ENCODE data around the gene OR2AP1.
A peak's percentile ranks its signal among the peaks of the same experiment; 100 is the strongest.
"Not testable (repeated sequence)": the region's sequence is repeated elsewhere in the genome, so short reads cannot be mapped to it uniquely, and the experiment has no call there.

The OR2AP1 gene

GRCh38 chr12:55572168-55572567 lies at the start of gene OR2AP1:
TSS of gene OR2AP1 (plus strand) at chr12:55572468. CDS start at chr12:55574415, 1,947 bp downstream.
- no peak for DNase-seq (ENCODE audit: low read depth)

- not testable (repeated sequence) for DNase-seq (ENCODE audit: low read depth)
These were observed 24.0 kb upstream of the OR2AP1 start for GRCh38 chr12:55548235-55548634.

DNA sequence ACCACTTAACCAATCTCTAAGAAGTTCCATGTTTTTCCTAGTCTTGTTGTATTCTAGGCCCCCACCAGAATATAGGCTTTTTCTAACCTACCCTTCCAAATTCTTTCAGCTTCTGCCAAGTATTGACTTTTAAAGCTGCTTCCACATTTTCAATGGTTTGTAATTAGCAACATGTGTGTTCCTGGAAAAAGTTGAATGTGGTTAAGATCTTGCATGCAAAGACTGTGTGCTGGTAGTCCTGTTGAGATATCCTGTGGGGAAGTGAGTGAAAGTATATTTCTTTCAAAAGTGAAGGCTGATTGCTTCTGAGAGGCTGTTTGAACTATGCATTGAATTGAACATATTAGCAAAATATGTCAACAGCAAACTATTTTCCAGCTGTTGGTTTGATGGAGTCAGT lies 23.5 kb upstream of the OR2AP1 start:
- DNase-seq (ENCODE audit: low read depth) = no peak

DNA sequence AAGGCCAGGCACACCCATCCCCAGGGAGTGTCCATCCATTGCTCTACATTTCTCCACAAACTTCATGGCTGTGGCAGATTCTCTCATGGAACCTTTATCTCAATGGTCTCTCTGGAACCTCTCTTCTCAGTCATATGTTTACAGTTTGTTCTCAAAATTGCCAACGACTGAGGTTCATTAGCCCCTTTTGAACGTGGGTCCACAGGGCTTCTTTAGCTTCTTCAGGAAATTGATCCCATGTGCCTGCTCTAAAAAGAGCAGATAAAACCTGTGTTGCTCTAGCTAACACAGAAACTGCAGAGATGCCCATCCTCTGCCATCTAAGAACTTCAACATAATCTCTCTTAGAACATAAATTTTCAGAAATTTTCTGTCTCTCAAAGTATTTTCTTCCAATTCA lies 23.0 kb upstream of the OR2AP1 start, which contains the start of gene OR6C4:
OR6C4 (plus strand) TSS at position 301 of the 400 bp plus-strand sequence. CDS start 1,625 bp downstream, outside the sequence.
- DNase-seq (ENCODE audit: low read depth) = no peak

- DNase-seq (ENCODE audit: low read depth) = no peak
These were observed 18.0 kb upstream of the OR2AP1 start for GRCh38 chr12:55554296-55554695.

DNA sequence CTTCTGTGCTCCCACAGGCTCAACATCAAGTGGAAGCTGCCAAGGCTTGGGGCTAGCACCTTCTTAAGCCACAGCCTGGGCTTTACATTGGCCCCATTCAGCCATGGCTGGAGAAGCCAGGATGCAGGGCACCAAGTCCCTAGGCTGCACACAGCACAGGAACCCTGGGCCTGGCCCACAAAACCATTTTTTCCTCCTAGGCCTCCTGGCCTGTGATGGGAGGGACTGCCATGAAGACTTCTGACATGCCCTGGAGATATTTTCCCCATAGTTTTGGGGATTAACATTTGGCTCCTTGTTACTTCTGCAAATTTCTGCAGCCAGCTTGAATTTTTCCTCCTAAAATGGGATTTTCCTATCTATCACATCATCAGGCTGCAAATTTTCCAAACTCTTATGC lies 2.2 kb upstream of the OR2AP1 start:
- DNase-seq (ENCODE audit: low read depth) = not testable (repeated sequence)

DNA sequence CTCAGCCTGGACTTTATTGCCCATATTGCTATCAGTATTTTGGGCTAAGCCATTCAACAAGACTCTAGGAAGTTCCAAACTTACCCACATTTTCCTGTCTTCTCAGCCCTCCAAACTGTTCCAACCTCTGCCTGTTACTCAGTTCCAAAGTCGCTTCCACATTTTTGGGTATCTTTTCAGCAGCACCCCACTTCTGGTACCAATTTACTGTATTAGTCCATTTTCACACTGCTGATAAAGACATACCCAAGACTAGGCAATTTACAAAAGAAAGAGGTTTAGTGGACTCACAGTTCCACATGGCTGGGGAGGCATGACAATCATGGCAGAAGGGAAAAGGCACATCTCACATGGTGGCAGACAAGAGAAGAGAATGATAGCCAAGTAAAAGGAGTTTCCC lies 1.6 kb upstream of the OR2AP1 start:
- DNase-seq (ENCODE audit: low read depth) = not testable (repeated sequence)

GRCh38 chr12:55582066-55582465 lies 9.8 kb downstream of the OR2AP1 start:
- no peak for DNase-seq (ENCODE audit: low read depth)

DNA sequence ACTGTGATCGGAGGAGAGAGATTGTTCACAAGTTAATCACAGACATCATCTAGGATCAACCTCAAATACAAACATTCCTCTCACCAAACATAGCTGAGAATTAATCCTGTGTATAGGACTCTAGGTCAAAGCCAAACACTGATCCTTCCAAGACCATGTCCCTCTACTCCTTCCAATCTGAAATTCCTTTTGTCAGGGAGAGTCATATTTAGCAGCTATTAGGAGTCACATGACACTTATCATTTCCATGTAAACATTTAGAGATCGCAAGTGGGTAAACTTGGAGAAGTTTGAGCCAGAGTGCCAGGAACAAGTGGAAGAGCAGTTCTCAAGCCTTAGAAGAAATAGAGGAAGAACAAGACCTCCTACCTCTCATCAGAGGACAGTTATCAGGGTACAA lies 13.5 kb downstream of the OR2AP1 start:
- no peak for DNase-seq (ENCODE audit: low read depth)

- not testable (repeated sequence) for DNase-seq (ENCODE audit: low read depth)
These were observed 17.9 kb downstream of the OR2AP1 start for GRCh38 chr12:55590152-55590551.

DNA sequence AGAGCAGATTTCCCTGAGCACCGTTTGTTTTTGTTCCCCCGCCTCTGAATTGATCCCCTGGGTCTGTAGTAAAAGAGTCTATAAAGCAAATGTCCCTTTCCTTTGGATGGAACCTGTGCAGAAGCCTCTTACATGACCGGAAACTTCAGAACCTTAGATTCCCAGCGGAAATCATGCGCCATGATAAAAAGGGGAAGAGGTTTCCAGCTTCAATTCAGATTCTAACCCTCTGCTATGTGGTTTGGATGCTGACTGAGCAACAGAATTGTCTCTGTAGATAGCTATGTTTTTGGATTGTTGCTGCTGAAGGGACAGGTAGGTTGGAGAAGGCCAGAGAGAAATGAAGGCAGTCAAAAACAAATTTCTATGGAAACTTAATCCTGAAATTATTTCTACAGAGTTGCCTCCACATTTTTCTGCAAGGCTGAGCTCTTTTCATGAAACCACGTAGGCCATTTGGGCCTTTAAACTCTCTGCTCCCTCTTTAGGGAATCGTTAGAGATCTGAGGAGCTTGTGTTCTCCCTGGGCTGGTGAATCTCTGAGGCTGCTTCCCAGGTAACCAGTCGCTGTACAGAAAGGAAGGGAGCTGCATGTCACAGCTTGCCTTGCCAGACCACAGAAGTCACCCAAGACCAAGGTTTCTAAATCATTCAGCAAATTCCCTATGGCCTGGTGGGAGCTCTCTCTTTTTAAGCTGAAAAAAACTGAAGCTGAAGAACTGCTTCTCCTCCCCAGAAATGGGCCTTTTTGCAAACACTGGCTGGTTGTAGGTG lies 35.7 kb downstream of the OR2AP1 start:
- DNase-seq (ENCODE audit: low read depth) = no peak

DNA sequence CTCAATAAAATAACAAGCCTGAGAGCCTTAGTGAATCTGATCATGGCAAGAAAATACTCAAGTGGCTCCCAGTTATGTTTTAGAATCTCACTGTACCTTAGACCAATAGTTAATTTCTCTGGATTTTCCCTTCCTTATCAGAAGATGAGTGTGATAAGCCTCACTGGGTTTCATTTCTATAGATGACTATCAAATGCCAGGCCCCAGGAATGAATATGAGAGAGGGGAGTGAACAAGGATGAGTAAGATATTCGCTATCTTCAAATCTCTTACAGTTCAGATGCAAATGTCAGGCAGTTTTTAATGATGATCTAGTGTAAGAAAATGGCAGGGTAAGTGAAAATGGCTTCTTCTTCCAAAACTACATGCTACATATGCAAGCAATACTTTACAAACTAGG lies 38.3 kb downstream of the OR2AP1 start:
- no peak for DNase-seq (ENCODE audit: low read depth)

DNA sequence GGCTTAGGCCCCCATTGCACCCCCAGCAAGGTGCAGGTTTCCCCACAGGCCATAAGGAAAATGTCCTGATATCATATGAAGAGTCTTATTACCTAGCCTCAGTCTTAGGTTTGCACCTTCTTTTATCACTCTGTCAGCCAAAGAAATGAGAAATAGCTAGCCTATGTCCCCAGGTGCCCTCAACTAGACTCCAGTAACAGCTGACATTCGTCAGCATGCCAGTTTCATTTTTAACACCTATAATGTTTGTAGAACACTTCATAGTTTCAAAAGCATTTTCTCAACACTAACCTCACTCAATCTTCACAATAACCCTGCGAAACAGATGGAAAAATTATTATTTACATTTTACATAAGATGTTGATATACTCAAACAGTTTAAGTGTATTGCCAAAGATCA lies 40.4 kb downstream of the OR2AP1 start:
- DNase-seq (ENCODE audit: low read depth) = no peak

DNA sequence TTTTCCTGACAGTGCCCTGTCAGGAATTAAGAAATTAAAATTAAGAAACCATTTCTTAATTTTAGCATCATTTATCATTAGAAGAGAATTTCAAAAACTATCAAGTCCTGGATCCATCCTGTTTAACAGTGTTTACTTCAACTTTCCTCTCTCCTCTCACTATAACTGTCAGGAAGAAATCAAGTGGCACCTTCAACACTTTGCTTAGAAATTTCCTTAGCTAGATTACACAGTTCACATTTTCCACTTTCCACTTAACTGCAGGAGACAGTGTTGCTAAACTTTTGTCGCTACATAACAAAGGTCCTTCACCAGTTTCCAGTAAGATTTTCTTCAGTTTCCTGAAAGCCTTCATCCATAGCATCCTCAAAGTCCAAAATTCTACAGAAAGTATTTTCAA lies 42.5 kb downstream of the OR2AP1 start:
- DNase-seq (ENCODE audit: low read depth) = no peak

DNA sequence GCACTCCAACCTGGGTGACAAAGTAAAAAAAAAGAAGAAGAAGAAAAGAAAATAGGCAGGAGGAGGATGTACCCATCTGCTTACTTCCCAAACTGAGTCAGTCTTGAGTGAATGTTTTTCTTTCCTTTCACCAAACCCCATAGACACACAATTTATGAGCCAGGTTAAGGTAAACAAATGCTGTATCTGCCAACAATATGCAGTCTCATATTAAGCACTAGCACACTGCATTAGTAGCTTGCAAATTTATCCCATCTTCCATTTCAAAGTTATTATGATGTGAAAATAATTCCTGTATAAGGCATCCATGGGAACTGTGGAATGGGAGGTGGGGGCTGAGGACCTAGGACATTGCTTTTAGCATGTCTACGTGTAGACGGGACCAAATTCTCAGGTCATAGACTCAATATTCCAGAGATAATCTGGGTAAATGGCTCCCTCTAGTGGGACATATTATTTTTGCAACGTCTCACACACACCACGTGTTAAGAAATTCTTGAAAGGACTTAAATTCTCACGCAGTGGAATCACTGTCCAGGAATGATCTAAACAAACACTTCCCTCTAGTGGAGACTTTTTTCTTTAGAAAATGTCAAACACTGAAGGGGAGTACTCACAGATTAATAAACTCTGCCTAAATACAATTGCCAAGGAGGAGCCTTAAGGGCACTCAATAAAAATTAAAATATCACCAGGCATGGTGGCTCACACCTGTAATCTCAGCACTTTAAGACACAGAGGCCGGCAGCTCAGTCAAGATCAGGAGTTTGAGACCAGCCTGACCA lies 47.3 kb downstream of the OR2AP1 start:
- peak; percentile 89 for DNase-seq (ENCODE audit: low read depth)

DNA sequence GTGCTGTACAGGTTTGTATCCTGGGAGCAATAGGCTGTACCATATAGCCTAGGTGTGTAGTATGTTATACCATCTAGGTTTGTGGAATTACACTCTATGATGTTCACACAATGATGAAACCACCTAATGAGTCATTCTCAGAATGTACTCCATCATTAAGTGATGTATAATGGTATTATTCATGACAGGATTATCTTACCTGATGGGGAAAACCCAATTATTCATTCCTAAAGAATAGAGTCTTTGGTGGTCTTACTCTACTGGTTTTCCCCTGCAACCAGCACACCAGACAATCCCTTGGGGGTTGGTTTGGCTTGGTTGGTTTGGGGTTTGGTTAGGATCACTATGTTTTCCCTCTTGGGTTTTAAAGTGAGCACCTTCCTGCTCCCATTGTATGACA lies 51.8 kb downstream of the OR2AP1 start:
- DNase-seq (ENCODE audit: low read depth) = no peak
